Dedifferentiated amniotic fluid mesenchymal stem cell (primary cell): ENCODE measurements around the gene PSME3IP1.
"Not testable (repeated sequence)": the region's sequence is repeated elsewhere in the genome, so short reads cannot be mapped to it uniquely, and the experiment has no call there.

Source experiments
- DNase-seq: peaks from one replicate; pipeline ENCODE4 v3.0.0-alpha.2; 2016; ENCODE audit errors: extremely low spot score

PSME3IP1 gene, protein sequence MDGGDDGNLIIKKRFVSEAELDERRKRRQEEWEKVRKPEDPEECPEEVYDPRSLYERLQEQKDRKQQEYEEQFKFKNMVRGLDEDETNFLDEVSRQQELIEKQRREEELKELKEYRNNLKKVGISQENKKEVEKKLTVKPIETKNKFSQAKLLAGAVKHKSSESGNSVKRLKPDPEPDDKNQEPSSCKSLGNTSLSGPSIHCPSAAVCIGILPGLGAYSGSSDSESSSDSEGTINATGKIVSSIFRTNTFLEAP

DNA sequence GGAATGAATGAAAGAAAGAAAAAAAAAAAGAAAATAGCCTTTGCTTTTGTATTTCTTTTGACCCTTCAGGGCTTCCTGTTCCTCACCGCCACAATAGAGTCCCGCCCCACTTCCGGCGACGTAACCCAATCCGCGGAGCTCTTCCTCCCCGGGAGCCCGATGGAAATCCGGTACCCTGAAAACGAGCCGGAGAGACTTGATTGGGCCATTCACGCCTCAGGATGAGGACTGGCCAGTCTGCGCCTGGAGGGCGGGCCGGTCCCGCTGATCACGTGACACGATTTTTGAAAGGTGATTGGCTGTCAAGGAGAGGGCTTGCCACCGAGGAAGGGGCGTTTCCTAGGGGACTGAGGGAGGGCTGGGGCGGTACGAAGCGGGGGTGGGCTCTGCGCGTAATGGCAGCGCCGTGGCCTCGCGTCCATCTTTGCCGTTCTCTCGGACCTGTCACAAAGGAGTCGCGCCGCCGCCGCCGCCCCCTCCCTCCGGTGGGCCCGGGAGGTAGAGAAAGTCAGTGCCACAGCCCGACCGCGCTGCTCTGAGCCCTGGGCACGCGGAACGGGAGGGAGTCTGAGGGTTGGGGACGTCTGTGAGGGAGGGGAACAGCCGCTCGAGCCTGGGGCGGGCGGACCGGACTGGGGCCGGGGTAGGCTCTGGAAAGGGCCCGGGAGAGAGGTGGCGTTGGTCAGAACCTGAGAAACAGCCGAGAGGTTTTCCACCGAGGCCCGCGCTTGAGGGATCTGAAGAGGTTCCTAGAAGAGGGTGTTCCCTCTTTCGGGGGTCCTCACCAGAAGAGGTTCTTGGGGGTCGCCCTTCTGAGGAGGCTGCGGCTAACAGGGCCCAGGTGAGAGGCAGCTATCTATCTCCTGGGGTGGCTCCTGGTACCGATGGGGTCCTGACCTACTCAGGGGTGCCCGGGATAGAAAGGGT, at the start of gene PSME3IP1, which contains the start of gene RSPRY1:
Gene PSME3IP1 (minus strand): TSS at position 95 of the 927 bp plus-strand sequence. CDS start 12,185 bp downstream, outside the sequence.
Gene RSPRY1 (plus strand): TSS at position 385 of the 927 bp plus-strand sequence. CDS start 18,330 bp downstream, outside the sequence.
- DNase-seq = peak; percentile 99

DNA sequence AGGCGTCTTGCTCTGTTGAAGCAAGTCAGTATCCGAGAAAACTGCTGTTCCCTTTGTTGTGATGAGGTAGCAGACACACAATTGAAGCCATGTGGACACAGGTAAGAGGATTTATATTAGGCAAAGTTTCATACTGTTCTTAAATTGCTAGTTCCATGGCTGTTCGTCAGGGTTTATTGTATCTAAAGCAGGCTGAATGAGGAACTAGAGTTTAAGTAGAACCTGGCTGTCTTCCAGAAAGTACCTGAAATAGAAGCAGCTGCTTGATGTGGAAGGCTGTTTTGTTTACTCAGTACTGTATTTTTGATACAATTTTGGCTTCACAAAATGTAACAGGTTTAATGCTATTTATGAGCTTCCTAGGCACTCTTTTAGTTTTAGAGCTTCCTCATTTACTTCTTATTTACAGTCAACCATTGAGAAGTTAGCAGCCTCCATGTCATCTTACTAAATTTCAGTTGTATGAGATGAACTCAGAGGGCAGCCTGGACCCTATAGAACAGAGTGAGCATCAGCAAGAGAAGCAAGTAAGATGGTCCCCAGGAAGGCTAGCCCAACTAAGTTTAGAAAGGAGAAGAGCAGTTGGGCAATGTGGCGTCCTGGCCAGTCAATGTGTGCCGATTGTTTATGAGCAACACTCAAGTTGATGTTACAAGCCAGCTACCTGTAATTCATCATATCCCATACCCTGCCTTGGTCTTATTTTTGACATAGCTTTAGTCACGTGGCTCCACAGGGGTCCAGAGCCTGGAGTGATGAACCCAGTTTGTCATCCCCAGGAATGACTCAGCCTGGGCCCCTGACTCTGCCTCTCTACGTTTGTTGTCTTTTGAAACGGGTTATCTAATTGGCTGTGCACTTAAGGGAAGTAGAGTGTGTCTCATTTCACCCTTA, 49.5 kb upstream of the PSME3IP1 start:
- DNase-seq = no peak

DNA sequence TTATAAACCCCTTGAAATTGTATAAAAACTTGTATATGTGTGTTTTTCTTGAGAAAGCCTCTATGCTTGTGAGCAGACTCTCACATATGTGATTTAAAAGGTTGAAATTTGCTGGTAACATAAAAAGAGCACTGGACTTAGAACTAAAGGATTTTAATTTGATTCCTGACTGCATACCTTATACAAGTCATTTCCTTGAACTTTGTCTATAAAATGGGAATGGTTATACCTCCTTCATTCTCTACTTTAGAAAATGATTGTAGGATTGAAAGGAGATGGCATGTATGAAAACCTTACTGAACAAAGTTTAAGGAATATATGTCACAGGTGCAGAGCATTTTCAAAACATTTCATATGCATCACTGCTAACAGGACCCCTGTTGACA, 48.9 kb upstream of the PSME3IP1 start:
- no peak for DNase-seq

DNA sequence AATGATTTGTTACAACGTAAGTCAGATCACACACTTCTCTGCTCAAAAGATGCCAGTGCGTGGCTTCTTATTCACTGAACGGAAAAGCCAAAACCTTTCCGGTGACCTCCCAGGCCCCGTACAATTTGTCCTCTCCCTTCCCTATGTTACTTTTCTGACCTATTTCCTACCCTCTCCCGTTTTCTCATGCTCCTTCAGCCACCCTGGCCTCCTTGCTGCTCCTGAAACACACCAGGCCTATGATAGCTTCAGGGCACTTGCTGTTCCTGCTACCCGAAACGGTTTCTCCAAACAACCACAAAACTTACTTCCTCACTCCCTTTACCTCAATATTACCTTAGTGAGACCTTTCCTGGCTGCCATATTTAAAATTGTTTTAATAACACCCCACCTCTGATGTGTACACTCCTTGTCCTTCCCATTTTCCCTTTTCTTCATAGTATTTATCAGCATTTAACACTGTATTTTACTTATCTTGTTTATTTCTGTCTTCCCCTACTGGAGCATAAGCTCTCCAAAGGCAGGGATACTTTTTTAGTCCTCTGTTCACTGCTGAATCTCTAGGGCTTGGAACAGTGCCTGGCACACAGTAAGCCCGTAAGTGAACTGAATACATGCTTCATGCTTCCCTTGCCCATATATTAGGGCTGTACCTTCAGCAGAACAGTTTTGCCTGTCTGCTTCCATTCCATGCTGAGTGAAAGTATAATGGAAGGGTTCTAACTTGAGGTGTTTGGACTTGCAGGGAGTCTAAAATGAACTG, 48.3 kb upstream of the PSME3IP1 start:
- DNase-seq = no peak

DNA sequence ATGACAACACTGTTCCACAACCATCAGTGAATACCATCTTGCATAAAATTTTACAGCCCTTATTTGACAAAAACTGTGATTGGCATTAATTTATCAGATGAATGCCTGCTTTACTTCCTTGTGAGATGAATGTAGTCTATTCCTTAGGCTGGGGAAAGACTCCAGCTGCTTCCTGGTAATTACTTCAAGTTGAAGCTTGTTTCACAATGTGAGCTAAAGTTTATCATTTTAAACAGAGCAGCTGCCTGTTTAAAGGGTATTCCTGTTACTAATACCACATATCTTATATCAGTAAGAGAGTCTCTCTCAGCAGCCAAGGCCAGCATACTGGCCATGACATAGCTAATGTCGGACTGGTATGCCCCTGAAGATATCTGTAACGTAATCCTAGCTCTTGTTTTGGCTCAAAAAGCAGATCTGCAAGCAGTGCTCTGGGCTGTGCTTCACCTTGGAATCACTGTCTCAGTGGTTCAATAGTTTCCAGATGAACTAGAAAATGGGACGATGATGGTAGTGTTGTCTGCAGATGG, 46.0 kb upstream of the PSME3IP1 start:
- no peak for DNase-seq

DNA sequence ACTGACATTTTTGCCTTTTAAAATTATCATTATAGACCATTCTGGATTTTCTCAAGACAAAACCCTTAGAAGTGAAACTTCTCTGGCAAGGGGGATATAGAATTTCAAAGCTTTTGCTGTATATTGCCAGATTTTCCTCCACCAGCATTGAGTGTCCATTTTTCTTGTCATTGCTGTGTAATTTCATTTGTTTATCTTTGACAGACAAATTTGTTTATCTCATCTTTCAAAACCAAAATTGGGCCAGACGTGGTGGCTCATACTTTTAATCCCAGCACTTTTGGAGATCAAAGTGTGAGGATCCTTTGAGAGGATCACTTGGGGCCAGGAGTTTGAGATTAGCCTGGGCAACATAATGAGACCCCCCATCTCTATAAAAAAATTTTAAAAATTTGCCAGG, 43.2 kb upstream of the PSME3IP1 start:
- DNase-seq = no peak

DNA sequence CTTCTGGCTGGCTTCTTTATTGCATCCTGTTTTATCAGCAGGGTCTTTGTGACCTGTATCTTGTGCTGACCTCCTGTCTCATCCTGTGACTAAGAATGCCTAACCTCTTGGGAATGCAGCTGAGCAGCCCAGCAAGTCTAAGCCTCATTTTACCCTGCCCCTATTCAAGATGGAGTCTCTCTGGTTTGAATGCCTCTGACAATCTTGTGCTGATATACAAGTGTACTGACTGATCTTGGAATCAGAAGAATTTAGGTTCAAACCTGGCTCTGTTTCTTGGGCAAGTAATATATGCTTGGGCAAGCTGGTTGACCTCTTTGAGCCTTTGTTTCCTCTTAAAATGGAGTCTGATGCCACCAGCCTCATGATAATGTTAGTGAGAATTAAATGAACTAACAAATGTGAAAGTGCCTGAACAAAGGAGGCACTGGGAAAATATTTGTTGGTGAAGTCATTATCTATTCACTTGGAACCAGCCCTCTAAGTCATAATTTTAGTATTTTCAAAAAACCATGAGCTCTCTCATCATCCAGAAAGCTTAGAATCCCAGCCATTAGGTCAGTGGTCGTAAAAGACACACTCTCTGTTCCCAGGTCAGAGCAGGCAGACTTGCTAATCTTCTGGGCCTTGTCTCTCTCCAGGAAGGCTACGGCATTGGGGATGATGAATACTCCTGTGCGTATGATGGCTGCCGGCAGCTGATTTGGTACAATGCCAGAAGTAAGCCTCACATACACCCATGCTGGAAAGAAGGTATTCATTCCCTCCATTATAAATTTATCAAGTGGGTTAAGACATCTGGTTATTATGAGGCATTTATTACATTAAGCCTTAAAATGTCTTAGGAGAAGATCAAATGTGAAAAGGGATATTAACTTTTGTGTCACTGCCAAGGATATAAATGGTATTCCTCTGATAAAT, 41.1 kb upstream of the PSME3IP1 start:
- DNase-seq = no peak

DNA sequence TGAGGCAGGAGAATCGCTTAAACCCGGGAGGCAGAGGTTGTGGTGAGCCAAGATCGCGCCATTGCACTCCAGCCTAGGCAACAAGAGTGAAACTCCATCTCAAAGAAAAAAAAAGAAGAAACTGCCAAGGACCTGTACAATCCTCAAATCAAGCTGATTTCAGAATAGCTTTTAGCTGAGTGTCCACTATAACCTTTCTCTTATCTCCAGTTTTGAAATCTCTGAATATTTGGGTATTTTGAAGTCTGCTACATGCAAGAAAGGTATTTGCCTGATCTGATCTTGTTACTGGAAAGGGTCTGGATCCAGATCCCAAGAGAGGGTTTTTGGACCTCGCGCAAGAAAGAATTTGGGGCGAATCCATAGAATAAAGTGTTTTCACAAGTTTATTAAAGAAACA, 40.1 kb upstream of the PSME3IP1 start:
- no peak for DNase-seq

DNA sequence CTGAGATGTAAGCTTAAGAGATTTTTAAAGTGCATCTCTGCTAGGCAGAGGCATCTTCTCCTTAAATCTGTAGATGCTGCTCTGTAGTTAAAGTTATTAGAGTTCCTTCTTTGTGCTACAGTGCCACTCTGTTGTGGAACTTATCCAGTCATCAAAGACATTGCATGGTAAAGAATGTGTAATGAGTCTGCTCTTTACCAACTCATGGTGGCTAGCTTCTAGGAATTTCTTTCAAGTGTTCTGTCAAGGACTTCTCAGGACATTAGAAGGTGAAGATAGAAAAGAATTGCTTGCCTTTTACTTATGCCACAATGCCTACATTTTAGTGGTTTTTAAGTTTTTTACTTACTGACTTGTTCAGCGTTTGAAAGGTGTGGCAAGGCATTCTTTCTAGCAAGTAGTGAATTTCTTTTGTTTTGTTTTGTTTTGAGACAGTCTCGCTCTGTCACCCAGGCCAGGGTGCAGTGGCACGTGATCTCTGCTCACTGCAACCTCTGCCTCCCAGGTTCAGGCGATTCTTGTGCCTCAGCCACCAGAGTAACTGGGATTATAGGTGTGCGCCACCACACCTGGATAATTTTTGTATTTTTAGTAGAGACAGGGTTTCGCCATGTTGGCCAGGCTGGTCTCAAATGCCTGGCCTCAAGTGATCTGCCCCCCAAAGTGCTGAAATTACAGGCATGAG, 39.0 kb upstream of the PSME3IP1 start:
- no peak for DNase-seq

DNA sequence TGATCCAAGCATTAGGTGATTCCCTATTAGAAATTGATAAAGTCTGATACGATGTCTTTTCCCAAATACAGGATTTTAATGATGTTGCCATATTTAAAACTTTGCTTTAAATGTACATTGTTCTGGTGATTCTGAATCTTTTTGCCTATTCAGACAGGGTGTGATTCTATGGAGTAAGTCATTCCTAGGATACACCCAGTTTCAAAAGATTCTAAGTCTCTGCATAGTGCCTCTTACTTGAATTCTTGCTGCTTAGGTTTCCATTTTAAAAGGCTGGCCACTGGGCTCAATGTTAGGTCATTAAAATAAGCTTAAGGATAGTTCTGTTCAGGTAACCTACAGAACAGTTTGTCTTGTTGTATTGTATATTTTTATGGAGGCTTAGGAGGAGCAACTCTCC, 37.2 kb upstream of the PSME3IP1 start:
- DNase-seq = no peak

DNA sequence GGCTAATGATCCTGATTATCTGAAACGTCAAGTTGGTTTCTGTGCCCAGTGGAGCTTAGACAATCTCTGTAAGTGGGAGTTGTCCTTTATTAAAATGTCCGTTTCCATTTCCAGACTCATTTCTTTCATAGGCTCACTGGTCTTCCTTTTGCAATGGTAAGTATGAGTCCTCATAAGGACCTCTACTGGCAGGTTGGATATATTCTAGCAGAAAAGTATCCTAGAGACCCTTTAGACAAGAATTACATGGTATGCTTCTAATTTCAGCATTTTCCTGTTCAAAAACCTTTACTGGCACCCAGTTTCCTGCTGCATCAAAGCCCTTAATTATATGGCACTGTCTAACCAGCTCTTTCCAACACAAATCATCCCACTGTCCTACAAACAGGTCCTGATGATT, 31.1 kb upstream of the PSME3IP1 start:
- DNase-seq = no peak

DNA sequence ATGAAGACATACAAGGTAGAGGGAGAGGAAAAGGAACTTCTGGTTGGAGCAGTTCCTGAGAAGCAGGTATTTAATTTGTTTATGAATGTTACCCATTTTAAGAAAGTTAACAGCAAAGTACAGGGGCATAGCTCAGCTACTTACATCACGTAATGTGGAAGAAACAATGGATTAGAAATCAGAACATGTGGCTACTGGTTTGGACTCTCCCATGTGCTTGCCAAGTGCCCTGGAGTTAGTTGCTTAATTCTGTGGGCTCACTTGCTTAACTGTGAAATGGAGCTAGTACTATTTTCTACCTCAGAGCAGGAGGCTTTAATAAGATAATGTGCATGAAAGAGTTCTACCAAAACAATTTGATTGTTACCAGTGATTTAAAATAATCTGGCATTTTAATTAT, 27.6 kb upstream of the PSME3IP1 start:
- no peak for DNase-seq

DNA sequence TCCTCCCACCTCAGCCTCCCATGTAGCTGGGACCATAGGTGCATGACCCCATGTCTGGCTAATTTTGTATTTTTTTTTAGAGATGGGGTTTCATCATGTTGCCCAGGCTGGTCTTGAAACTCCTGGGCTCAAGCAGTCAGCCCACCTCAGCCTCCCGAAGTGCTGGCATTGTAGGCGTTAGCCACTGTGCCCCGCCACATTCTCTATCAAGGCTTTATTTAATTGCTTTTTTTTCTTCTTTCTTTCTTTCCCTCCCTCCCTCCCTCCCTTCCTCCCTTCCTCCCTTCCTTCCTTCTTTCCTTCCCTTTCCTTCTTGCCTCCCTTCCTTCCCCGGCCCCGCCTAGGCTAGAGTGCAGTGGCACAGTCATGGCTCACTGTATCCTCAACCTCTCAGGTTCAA, 23.9 kb upstream of the PSME3IP1 start:
- no peak for DNase-seq

DNA sequence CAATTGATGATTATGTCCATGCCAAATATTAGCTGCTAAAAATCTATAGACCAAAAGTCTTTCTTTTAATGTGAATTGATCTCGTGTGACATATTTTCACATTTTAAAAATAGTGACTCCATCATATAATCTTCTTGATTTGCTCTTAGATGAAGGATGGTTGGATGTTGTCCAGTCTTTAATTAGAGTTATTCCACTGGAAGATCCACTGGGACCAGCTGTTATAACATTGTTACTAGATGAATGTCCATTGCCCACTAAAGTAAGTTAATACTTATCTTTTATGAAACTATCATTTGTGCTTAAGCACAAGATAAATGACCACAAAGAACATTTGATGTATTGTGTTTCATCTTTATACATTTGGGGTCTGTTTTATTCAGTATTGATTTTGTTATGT, 23.1 kb upstream of the PSME3IP1 start:
- DNase-seq = no peak

DNA sequence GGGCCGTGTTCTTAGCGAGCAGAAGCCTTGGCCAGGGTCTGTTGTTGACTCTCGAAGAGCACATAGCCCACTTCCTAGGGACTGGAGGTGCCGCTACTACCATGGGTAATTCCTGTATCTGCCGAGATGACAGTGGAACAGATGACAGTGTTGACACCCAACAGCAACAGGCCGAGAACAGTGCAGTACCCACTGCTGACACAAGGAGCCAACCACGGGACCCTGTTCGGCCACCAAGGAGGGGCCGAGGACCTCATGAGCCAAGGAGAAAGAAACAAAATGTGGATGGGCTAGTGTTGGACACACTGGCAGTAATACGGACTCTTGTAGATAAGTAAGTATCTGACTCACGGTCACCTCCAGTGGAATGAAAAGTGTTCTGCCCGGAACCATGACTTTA, 18.8 kb upstream of the PSME3IP1 start:
- no peak for DNase-seq

DNA sequence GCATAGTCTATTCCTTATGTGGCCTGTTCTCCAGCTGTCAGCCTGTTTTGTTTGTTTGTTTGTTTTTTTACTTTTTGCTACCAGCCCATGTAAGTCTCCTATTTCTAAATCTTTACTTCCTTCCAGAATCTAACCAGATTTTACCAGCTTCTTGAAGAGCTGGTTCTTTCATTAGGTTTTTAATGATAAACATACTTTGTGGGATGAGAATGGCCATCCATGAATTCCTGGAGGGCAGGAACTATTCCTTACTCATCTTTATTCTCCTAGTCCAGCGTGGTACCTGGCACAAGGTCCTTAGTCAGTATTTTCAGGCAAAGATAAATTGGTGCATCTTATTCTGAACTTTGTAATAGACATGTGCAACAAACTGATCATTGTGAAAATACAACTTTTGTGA, 17.6 kb upstream of the PSME3IP1 start:
- no peak for DNase-seq

DNA sequence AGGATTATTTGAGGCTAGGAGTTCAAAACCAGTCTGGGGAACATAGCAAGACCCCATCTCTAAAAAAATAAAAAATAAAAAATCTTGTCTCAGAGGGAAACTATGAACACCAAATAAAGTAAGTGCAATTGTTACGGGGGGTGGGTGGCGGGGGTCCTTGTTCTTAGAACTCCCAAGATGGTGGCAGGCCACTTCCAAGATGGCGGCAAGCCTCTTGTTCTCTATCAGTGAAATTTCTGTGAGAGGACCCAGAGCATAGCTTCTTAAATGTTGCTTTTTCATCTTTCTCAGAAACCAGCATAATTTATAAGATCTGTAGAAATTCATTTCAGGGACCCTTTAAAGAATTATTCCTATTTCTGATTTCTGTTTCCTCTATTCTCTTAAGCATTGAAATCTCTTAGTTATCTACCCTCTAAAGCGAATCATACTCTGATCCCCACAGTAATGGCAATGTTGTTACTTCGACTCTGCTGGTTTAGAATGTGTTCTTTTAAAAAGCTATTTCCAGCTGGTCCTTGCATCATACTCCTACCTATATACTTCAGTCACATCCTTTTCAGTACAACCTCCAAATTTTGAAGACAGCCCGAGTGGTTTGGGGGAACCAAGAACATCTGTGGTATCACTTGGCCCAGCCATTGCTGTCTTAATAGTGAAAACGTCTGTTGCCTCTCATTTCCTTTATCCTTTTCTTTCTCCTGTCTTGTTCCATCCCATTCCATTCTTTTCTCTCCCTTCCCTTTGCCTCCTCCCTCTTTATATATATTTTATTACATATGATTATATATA, 16.5 kb upstream of the PSME3IP1 start:
- no peak for DNase-seq

DNA sequence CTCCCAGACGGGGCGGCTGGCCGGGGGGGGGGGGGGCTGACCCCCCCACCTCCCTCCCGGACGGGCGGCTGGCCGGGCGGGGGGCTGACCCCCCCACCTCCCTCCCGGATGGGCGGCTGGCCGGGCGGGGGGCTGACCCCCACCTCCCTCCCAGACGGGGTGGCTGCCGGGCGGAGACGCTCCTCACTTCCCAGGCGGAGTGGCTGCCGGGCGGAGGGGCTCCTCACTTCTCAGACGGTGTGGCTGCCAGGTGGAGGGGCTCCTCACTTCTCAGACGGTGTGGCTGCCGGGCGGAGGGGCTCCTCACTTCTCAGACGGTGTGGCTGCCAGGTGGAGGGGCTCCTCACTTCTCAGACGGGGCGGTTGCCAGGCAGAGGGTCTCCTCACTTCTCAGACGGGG, 15.1 kb upstream of the PSME3IP1 start:
- not testable (repeated sequence) for DNase-seq
